Mesenchymal stem cell (in vitro differentiated cells and primary cell): ENCODE data around the gene PCSK2.

Experiments used
- DNase-seq: peaks from one replicate; pipeline ENCODE4 v3.0.0-alpha.2; 2013
- H2AFZ ChIP-seq: one replicate; pipeline ENCODE4 v1.6.1; 2013; ENCODE audit warnings: low read depth, mild to moderate bottlenecking, control low read depth, inconsistent platforms, low read length, moderate library complexity
- H2AK5ac ChIP-seq: 2 replicates; pipeline ENCODE4 v1.6.1; 2013; ENCODE audit warnings: low read length, moderate library complexity, mild to moderate bottlenecking, inconsistent platforms; ENCODE audit not compliant: severe bottlenecking
- H2BK120ac ChIP-seq: one replicate; pipeline ENCODE4 v1.6.1; 2013; ENCODE audit warnings: low read depth, mild to moderate bottlenecking, inconsistent platforms, low read length, moderate library complexity
- H2BK12ac ChIP-seq, 2 experiments: one replicate each; pipeline ENCODE4 v1.6.1; 2013; ENCODE audit warnings: inconsistent platforms in 2 of 2, low read length in 2 of 2, mild to moderate bottlenecking in 2 of 2, moderate library complexity in 2 of 2, control low read depth in 1 of 2
- H2BK15ac ChIP-seq: one replicate; pipeline ENCODE4 v1.6.1; 2013; ENCODE audit warnings: mild to moderate bottlenecking, low read depth, inconsistent platforms; ENCODE audit not compliant: poor library complexity, severe bottlenecking
- H2BK5ac ChIP-seq: 2 replicates; pipeline ENCODE4 v1.6.1; 2013; ENCODE audit warnings: low read depth, mild to moderate bottlenecking, low read length, control low read depth, inconsistent platforms; ENCODE audit not compliant: poor library complexity, severe bottlenecking
- H3K14ac ChIP-seq, 2 experiments: one replicate each; pipeline ENCODE4 v1.6.1; 2013; ENCODE audit warnings: inconsistent platforms in 2 of 2, low read length in 2 of 2, control low read depth in 1 of 2, mild to moderate bottlenecking in 1 of 2, moderate library complexity in 1 of 2
- H3K18ac ChIP-seq, 2 experiments: one replicate each; pipeline ENCODE4 v1.6.1; 2013; ENCODE audit warnings: inconsistent platforms in 2 of 2, low read length in 2 of 2, control low read depth in 1 of 2, low read depth in 1 of 2, mild to moderate bottlenecking in 1 of 2
- H3K23ac ChIP-seq, 2 experiments: one replicate each; pipeline ENCODE4 v1.6.1; 2013; ENCODE audit warnings: inconsistent platforms in 2 of 2, low read length in 2 of 2, mild to moderate bottlenecking in 2 of 2, moderate library complexity in 2 of 2, control low read depth in 1 of 2
- H3K27ac ChIP-seq: 2 replicates; pipeline ENCODE4 v1.5.1; 2013; ENCODE audit warnings: mild to moderate bottlenecking, moderate library complexity, low read length, control low read depth, inconsistent platforms; ENCODE audit not compliant: poor library complexity, severe bottlenecking
- H3K27me3 ChIP-seq, 2 experiments: 2 replicates each; pipeline versions ENCODE4 v1.6.1 to v1.7.0; 2013; ENCODE audit warnings: low read length in 2 of 2, mild to moderate bottlenecking in 2 of 2, moderate library complexity in 2 of 2, control low read depth in 1 of 2, inconsistent platforms in 1 of 2; ENCODE audit not compliant: control insufficient read depth in 1 of 2, insufficient read depth in 1 of 2
- H3K36me3 ChIP-seq, 2 experiments: 2 replicates each; pipeline versions ENCODE4 v1.6.1 to v1.7.0; 2013; ENCODE audit warnings: low read length in 2 of 2, control low read depth in 1 of 2, inconsistent platforms in 1 of 2, low read depth in 1 of 2, mild to moderate bottlenecking in 1 of 2; ENCODE audit not compliant: insufficient read depth in 2 of 2, control insufficient read depth in 1 of 2
- H3K4ac ChIP-seq, 2 experiments: one replicate each; pipeline ENCODE4 v1.6.1; 2013; ENCODE audit warnings: inconsistent platforms in 2 of 2, low read length in 2 of 2, mild to moderate bottlenecking in 2 of 2, moderate library complexity in 2 of 2, control low read depth in 1 of 2, low read depth in 1 of 2
- H3K4me1 ChIP-seq: 2 replicates; pipeline ENCODE4 v1.6.1; 2013; ENCODE audit warnings: low read depth, low read length, control low read depth; ENCODE audit not compliant: control insufficient read depth, insufficient read depth
- H3K4me2 ChIP-seq: 2 replicates; pipeline ENCODE4 v1.6.1; 2013; ENCODE audit warnings: low read length, mild to moderate bottlenecking, inconsistent platforms; ENCODE audit not compliant: poor library complexity, severe bottlenecking
- H3K4me3 ChIP-seq, 2 experiments: 2 replicates each; pipeline versions ENCODE4 v1.5.1 to v1.7.0; 2013; ENCODE audit warnings: low read length in 2 of 2, mild to moderate bottlenecking in 2 of 2, control low read depth in 1 of 2, low read depth in 1 of 2; ENCODE audit not compliant: insufficient read depth in 1 of 2
- H3K79me1 ChIP-seq: replicated peaks from 2 replicates; pipeline ENCODE4 v1.6.1; 2013; ENCODE audit warnings: mild to moderate bottlenecking, control low read depth, low read length, inconsistent platforms; ENCODE audit not compliant: poor library complexity, severe bottlenecking
- H3K9ac ChIP-seq: 2 replicates; pipeline ENCODE4 v1.7.0; 2013; ENCODE audit warnings: mild to moderate bottlenecking, low read length, moderate library complexity
- H3K9me3 ChIP-seq: 2 replicates; pipeline ENCODE4 v1.7.0; 2013; ENCODE audit warnings: mild to moderate bottlenecking, low read length; ENCODE audit not compliant: control insufficient read depth
- H4K8ac ChIP-seq: one replicate; pipeline ENCODE4 v1.6.1; 2013; ENCODE audit warnings: inconsistent platforms, mild to moderate bottlenecking, low read length, moderate library complexity
- H4K91ac ChIP-seq: one replicate; pipeline ENCODE4 v1.6.1; 2013; ENCODE audit warnings: mild to moderate bottlenecking, low read length, inconsistent platforms
- WGBS: methylation state at CpG from one replicate; pipeline ENCODE4 v1.1.7; 2013; ENCODE audit warnings: mixed read lengths; 5-methylcytosine and 5-hydroxymethylcytosine counted together

Gene PCSK2

GRCh38 chr20:17519606-17520285 lies 292.9 kb downstream of the PCSK2 start:
- Histone ChIP-seq H3K9ac (no peak overlapping the region), H2BK12ac (no peak overlapping the region), H3K23ac (no peak overlapping the region), H3K4me2 (no peak overlapping the region), H2AFZ (no peak overlapping the region), H3K36me3 (no peaks in the 10 kb centered on the region), H3K27me3 (peaks cover 3 to 6% of the 10 kb centered on the region in 2 experiments), H3K9me3 (no peaks in the 10 kb centered on the region), H3K4me1 (peaks cover 2% of the 10 kb centered on the region), H2BK15ac (no peak overlapping the region), H3K79me1 (no peaks in the 10 kb centered on the region), H2BK5ac (no peak overlapping the region), H3K27ac (no peak overlapping the region), H3K4me3 (no peak overlapping the region), H2BK120ac (no peak overlapping the region), H4K91ac (no peak overlapping the region), H2AK5ac (no peak overlapping the region), H3K18ac (no peak overlapping the region), H3K4ac (no peak overlapping the region), H4K8ac (no peak overlapping the region), H3K14ac (no peak overlapping the region)
- no peak for DNase-seq
- WGBS: 96% methylated on average over 4 of the region's 7 CpGs

- Histone ChIP-seq H2BK15ac (no peak overlapping the region), H3K27me3 (peaks cover 3 to 10% of the 10 kb centered on the region in 2 experiments), H2BK120ac (no peak overlapping the region), H2AFZ (no peak overlapping the region), H3K9me3 (no peaks in the 10 kb centered on the region), H3K4me2 (no peak overlapping the region), H3K9ac (no peak overlapping the region), H4K91ac (no peak overlapping the region), H3K27ac (no peak overlapping the region), H4K8ac (no peak overlapping the region), H3K79me1 (no peaks in the 10 kb centered on the region), H3K14ac (no peak overlapping the region), H2BK12ac (no peak overlapping the region), H3K4me3 (no peak overlapping the region), H2BK5ac (no peak overlapping the region), H3K18ac (no peak overlapping the region), H3K4ac (no peak overlapping the region), H2AK5ac (no peak overlapping the region), H3K23ac (no peak overlapping the region), H3K36me3 (no peaks in the 10 kb centered on the region), H3K4me1 (peaks cover 2% of the 10 kb centered on the region)
- no peak for DNase-seq
- WGBS: 33% methylated on average over 2 of the region's 3 CpGs
These were observed 293.7 kb downstream of the PCSK2 start for GRCh38 chr20:17520583-17520982.

DNA sequence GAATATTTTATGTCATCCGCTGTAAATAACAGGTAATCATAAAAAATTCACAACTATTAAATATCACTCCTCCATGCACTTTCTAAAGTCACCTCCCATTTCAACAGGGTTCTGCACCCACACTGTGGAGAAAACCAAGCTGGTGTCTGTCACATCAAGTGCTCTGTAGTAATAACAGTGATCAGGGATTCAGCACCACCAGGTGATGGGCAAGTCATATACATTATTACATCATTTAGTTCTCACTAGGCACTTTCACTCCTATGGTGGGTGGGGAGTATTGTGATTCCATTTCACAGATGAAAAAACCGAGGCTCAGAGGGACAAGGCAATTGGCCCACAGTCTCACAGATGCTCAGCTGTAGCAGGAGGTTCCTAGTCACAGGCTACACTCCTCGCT lies 295.7 kb downstream of the PCSK2 start:
- no peak overlapping the region for H3K23ac ChIP-seq
- H3K4me1 ChIP-seq: peaks cover 2% of the 10 kb centered on the region
- H3K79me1 ChIP-seq: no peaks in the 10 kb centered on the region
- no peak overlapping the region for H2BK120ac ChIP-seq
- H3K36me3 ChIP-seq: no peaks in the 10 kb centered on the region
- no peak for DNase-seq
- no peak overlapping the region for H4K91ac ChIP-seq
- no peak overlapping the region for H3K14ac ChIP-seq
- no peak overlapping the region for H2AK5ac ChIP-seq
- H3K27ac ChIP-seq: no peak overlapping the region
- H2BK5ac ChIP-seq: no peak overlapping the region
- H3K4me3 ChIP-seq: no peak overlapping the region
- H3K9ac ChIP-seq: no peak overlapping the region
- H2BK12ac ChIP-seq: no peak overlapping the region
- WGBS: 66% methylated on average over 2 of the region's 3 CpGs
- H3K18ac ChIP-seq: no peak overlapping the region
- H3K4ac ChIP-seq: no peak overlapping the region
- no peaks in the 10 kb centered on the region for H3K9me3 ChIP-seq
- no peak overlapping the region for H3K4me2 ChIP-seq
- H4K8ac ChIP-seq: no peak overlapping the region
- H2AFZ ChIP-seq: no peak overlapping the region
- H2BK15ac ChIP-seq: no peak overlapping the region
- peaks cover 3 to 12% of the 10 kb centered on the region in 2 experiments for H3K27me3 ChIP-seq

DNA sequence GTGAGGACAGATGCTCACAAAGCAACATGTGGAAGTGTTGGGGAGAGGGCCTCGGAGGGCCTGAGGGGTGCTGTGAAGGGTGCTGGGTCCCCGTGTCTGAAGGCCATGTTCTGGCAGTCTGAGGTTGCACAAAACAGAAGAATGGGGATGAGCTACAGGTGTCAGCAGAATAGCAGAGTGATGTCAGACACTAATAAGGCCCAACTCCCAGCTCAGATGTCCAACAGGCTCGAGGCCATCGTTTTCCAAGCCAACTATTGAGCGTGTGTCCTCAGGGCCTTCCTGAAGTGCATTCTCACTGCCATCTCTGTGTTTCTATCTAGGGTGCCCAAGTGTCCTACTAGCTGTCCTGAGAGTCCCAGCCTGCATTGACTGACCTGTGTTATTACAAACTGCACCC lies 296.5 kb downstream of the PCSK2 start:
- H3K27ac ChIP-seq: no peak overlapping the region
- H2AFZ ChIP-seq: no peak overlapping the region
- H3K9ac ChIP-seq: no peak overlapping the region
- H2AK5ac ChIP-seq: no peak overlapping the region
- 90% methylated on average over 5 of the region's 5 CpGs for WGBS
- H3K79me1 ChIP-seq: no peaks in the 10 kb centered on the region
- H3K4me3 ChIP-seq: no peak overlapping the region
- no peak for DNase-seq
- H4K8ac ChIP-seq: no peak overlapping the region
- H2BK120ac ChIP-seq: no peak overlapping the region
- H3K4ac ChIP-seq: no peak overlapping the region
- no peak overlapping the region for H3K14ac ChIP-seq
- peaks cover 3 to 12% of the 10 kb centered on the region in 2 experiments for H3K27me3 ChIP-seq
- H3K23ac ChIP-seq: no peak overlapping the region
- no peak overlapping the region for H2BK12ac ChIP-seq
- H4K91ac ChIP-seq: no peak overlapping the region
- H2BK15ac ChIP-seq: no peak overlapping the region
- no peaks in the 10 kb centered on the region for H3K9me3 ChIP-seq
- H3K4me1 ChIP-seq: peaks cover 2% of the 10 kb centered on the region
- H3K18ac ChIP-seq: no peak overlapping the region
- no peak overlapping the region for H3K4me2 ChIP-seq
- no peak overlapping the region for H2BK5ac ChIP-seq
- no peaks in the 10 kb centered on the region for H3K36me3 ChIP-seq
